ENCODE data around the gene C20orf204.

The C20orf204 gene

GRCh38 chr20:64056889-64057627, 21.1 kb downstream of the C20orf204 start:
- DNase-seq: no peak

GRCh38 chr20:64057628-64058498, 21.9 kb downstream of the C20orf204 start:
- no peak for DNase-seq

GRCh38 chr20:64058536-64058935, 22.6 kb downstream of the C20orf204 start:
- no peak for DNase-seq

DNA sequence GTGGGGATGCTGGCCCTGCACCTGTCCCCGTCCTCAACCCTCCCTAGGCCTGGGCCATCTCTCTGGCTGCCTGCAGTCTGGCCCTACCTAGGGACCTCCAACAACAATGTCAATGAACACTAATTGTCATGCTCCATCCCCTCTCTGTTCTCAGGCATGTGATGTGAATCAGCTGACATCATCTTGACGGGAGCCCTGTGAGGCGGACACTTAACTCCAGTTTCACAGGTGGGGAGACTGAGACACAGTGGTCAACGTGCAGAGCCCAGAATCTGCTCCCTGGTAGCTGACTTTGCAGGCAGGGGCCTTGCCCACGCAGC, 26.3 kb downstream of the C20orf204 start:
- DNase-seq: no peak

DNA sequence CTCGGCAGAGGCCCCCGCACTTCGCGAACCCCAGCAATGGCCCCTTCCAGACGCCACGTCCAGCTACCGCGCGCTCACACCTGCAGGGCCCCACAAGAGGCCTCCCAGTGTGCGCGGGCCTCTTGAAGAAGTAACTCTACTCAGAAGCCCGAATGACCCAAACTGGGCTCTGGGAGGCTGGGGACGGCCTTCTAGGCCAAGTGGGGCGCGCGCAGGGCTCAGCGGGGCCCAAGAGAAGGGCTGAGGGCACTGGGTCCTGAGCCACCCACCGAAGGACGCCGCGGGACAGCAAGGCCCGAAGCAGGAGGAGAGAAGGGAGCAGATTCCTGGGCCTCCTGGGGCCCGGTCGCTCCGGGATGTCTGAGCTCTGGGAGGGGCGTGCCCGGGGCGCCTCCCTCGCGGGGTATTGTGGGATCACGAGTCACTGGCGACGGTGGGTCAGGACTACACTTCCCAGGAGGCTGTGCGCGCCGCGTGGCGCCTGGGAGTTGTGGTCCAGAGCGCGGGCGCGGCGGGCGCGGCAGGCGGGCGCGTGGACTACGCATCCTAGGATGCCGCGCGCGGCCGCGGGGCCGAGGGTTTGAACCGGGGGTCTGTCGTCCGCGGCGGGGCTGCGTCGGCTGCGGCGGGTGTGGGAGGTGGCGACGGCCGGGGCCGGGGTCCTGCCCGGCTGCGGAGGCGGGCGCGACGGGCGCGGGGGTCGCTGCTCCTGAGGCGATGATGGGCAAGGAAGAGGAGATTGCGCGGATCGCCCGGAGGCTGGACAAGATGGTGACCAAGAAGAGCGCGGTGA, 26.8 kb downstream of the C20orf204 start, which contains the start of gene TCEA2:
TSS of gene TCEA2 (plus strand) at position 603 of the 793 bp plus-strand sequence. CDS start at position 718, 115 bp downstream.
- DNase-seq: peak; percentile 84

DNA sequence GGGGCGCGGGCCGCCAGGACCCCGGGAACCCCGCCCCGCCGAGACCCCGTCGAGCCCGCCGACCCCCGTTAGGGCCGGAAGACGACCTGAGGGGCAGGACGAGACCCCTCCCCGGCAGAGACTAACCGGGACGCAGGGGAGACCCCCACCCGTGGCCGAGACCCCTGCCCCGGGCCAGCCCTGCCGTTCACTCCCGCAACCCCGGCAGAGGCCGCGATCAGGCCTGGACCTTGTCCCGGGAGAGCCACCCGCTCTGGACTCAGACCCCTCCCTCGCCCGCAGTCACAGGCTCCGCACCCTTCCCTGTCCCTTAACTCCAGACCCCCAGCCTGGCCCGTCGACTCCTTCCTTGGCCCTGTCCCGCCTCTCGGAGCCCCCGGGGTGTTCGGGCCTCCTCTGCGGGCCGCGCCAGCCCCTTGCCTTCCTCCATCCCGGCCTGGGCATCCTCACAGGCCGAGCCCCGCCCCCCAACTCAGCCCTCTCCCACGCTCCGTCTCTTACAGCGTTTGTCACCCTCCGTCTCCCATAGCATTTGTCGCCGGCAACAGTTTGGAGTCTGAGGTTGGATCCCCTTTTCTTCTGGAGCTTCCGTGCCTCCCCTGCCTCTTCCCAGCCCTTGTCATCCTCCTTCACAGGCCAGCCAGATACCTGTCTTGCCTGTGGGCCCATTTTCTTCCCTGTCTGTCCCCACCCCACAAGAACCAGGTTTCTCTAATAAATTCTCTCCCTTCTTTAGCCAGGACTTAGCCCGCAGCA, 27.6 kb downstream of the C20orf204 start:
- DNase-seq: no peak

- DNase-seq: no peak
Observed at GRCh38 chr20:64064145-64064698, 28.2 kb downstream of the C20orf204 start.

DNA sequence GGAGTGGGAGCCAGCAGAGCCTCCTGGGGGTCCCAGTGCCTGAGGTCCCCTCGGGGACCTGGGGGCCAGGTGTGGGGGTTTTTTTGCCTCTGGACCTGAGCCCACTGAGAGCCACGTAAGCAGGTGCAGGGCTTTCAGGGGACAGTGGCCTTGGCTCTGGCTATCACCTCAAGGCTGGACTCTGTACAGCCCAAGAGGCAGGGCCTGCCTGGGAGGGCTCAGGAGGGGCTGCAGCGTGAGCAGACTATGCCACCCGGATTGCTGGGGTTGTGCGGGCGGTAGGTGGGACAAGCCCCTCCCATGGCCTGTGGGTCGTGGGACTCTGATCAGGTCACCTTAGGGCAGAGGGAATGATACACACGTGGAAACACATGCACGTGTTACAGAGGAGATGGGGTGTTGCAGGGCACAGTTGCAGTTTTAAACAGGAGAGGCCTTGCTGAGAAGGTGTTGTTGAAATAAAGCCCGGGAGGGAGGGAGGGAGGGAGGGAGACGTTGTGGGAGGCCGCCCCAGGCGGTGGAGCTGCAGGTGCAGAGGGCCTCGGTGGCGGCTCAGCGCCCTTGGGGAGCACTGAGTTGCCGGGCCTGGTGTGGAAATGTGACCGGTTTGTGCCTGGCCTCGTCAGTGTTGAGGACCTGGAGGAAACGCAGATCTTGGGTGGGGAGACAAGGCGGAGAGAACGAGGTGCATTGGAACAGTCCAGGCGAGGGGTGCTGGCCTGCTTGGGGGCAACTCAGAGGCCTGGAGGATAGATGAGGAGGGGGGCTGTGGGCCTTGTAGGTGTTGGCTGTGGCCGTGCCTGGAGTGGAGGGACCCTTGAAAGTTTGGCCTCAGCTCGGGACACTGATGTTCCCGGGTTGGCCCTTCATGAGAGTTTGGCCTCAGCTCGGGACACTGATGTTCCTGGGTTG, 29.3 kb downstream of the C20orf204 start:
- DNase-seq: no peak

- DNase-seq: no peak
Observed at GRCh38 chr20:64065974-64066343, 30.0 kb downstream of the C20orf204 start.

- no peak for DNase-seq
Observed at GRCh38 chr20:64067005-64067632, 31.1 kb downstream of the C20orf204 start.

GRCh38 chr20:64067733-64068307, 31.8 kb downstream of the C20orf204 start:
- no peak for DNase-seq

DNA sequence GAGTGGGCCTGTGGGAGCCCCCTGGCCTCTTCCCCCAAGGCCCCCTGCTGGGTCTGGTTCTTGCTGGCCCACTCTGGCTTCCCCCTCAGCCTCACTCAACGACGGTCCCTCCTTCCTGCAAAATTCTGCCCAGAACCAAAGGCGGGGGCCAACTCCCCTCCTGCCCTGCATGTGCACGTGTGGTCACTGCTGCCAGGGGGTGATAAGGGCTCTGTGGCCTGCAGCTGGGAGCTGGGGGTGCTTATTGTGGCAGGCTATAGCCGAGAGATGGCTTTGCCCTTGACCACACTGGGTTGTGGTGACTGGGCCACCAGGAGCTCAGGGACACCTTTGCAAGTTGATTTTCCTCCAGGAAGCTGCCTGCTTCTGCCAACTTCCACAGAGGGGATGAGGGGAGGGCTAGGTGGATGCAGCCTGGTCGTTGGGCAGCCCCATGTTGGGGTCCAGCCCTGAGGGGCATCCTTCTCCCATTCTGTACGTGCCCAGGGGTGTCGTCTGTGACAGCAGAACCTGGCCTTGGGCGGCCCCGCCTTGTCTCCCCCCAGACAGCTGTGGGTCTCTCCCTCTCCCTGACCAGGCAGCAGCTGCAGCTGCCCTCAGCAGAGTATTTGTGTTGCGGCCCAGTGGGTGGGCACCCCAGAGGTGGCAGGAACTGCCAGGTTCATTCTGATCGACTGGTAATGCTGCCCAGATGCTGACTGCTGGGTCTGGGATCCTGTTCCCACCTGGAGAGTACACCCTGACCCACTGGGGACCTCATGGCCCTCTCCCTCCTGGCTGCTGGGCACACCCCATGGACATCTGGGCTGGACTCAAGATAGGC, 32.6 kb downstream of the C20orf204 start:
- no peak for DNase-seq

DNA sequence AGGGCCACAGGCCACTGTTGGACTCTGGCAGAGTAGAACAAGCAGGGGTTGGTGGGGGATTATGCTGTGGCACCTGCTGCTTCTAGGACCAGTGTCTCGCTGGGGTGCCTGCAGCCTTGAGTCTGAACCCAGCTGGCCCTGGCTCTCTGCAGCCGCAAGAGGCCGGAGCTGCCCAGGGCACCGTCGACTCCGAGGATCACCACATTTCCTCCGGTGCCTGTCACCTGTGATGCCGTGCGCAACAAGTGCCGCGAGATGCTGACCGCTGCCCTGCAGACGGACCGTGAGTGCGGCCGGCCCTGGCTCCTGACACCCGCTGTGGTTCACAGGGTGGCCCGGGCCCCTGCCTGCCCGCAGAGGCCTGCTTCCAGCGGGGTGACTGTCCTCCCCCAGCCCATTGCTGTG, 33.2 kb downstream of the C20orf204 start:
- no peak for DNase-seq

DNA sequence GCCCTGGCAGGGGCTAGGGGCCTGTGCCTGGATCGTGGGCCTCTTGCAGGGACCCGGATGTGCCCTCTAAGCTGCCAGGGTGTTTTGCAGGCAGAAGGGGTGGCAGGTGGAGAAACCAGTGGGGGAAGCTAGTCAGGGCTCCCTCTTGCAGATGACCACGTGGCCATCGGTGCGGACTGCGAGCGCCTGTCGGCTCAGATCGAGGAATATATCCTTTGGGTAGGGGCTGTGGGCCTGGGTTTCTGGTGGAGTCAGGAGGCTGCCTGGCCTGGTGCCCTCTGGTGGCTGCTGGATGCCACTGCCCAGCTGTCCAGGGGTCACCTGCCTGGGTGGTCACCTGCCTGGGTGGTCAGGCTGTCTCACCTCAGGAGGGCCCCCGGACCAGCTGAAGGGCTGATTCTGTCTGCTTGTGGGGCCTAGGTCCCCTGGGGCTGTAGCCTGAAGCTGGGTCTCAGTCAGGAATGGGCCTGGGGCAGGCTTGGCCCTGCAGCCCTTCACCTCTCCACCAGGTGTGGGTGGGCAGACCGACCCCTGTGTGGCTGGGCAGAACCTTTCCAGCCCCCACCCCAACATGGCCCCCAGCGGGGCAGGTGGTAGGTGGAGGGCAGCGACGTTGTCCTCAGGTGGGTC, 33.7 kb downstream of the C20orf204 start:
- DNase-seq: no peak

GRCh38 chr20:64070244-64070993, 34.4 kb downstream of the C20orf204 start:
- DNase-seq: no peak

GRCh38 chr20:64071341-64072332, 35.7 kb downstream of the C20orf204 start:
- no peak for DNase-seq

Measured in GOT3 (cell line).